Neural cell (in vitro differentiated cells): ENCODE results near the gene CDCP1. TPM values are rescaled to one million over a fixed set of nuclear protein-coding genes. Genes with fewer than 3 reads are reported as not detected.

Experiments
- H2AFZ ChIP-seq: fragments of 200-600, 300-800 bp; sonication (generic), shearing (Covaris generic); 2 replicates; pipeline ENCODE4 v1.6.0; 2014; ENCODE audit warnings: low read depth, mild to moderate bottlenecking, antibody characterized with exemption, low read length, moderate library complexity
- H3F3A ChIP-seq: fragments of 200-600 bp; shearing (Covaris generic); 2 replicates; pipeline ENCODE4 v1.6.1; 2016; ENCODE audit warnings: mild to moderate bottlenecking, moderate library complexity, mixed read lengths, antibody characterized with exemption, low read length; ENCODE audit not compliant: insufficient read depth, poor library complexity, severe bottlenecking
- H3K27ac ChIP-seq: fragments of 200-600, 300-800 bp; sonication (generic), shearing (Covaris generic); 2 replicates; pipeline ENCODE4 v1.5.1; 2014; ENCODE audit warnings: mild to moderate bottlenecking, low read length, moderate library complexity
- H3K27me3 ChIP-seq: fragments of 300-800, 200-600 bp; sonication (generic), shearing (Covaris generic); 2 replicates; pipeline ENCODE4 v1.6.0; 2014; ENCODE audit warnings: mild to moderate bottlenecking, low read depth, low read length, moderate library complexity; ENCODE audit not compliant: insufficient read depth
- H3K36me3 ChIP-seq: fragments of 300-800, 200-600 bp; sonication (generic), shearing (Covaris generic); 2 replicates; pipeline ENCODE4 v1.5.1; 2014; ENCODE audit warnings: mild to moderate bottlenecking, antibody characterized with exemption, low read length, moderate library complexity; ENCODE audit not compliant: insufficient read depth
- H3K4me2 ChIP-seq: fragments of 300-800, 200-600 bp; sonication (generic), shearing (Covaris generic); 2 replicates; pipeline ENCODE4 v1.6.0; 2014; ENCODE audit warnings: mild to moderate bottlenecking, low read length
- H3K4me3 ChIP-seq: fragments of 300-800, 200-600 bp; sonication (generic), shearing (Covaris generic); 2 replicates; pipeline ENCODE4 v1.5.1; 2014; ENCODE audit warnings: mild to moderate bottlenecking, low read length, moderate library complexity
- H3K79me2 ChIP-seq: fragments of 200-600 bp; shearing (Covaris generic); replicated peaks from 2 replicates; pipeline ENCODE4 v1.6.0; 2014; ENCODE audit warnings: mild to moderate bottlenecking, low read length, moderate library complexity; ENCODE audit not compliant: insufficient read depth
- H3K9ac ChIP-seq: fragments of 300-800, 200-600 bp; sonication (generic), shearing (Covaris generic); 2 replicates; pipeline ENCODE4 v1.6.1; 2016; ENCODE audit warnings: mild to moderate bottlenecking, low read length, mixed read lengths
- H3K9me2 ChIP-seq: fragments of 200-600 bp; shearing (Covaris generic); 2 replicates; pipeline ENCODE4 v1.6.1; 2016; ENCODE audit warnings: mild to moderate bottlenecking, low read length, mixed read lengths; ENCODE audit not compliant: insufficient read depth
- H3K9me3 ChIP-seq: fragments of 200-600, 300-800 bp; sonication (generic), shearing (Covaris generic); 2 replicates; pipeline ENCODE4 v1.6.1; 2016; ENCODE audit warnings: mild to moderate bottlenecking, mixed run types, low read length, moderate library complexity, mixed read lengths
- H4K20me1 ChIP-seq: fragments of 200-600 bp; shearing (Covaris generic); 2 replicates; pipeline ENCODE4 v1.6.1; 2016; ENCODE audit warnings: mild to moderate bottlenecking, mixed run types; ENCODE audit not compliant: insufficient read depth
- EP300 ChIP-seq: fragments of 450-650 bp; conservative IDR thresholded peaks from 2 replicates; pipeline ENCODE4 v1.6.1; 2014; ENCODE audit warnings: antibody characterized with exemption, mild to moderate bottlenecking, moderate library complexity; ENCODE audit not compliant: poor library complexity, severe bottlenecking
- EZH2 ChIP-seq: fragments of 200-600, 300-800 bp; shearing (Covaris generic), sonication (generic); IDR thresholded peaks from 2 replicates; pipeline ENCODE4 v1.6.1; 2014; ENCODE audit warnings: antibody characterized with exemption, low read length, borderline replicate concordance, mild to moderate bottlenecking; ENCODE audit not compliant: insufficient read depth, poor library complexity, severe bottlenecking
- MXI1 ChIP-seq: fragments of 450-650 bp; conservative IDR thresholded peaks from 2 replicates; pipeline ENCODE4 v1.6.1; 2014; ENCODE audit warnings: antibody characterized with exemption, mild to moderate bottlenecking; ENCODE audit not compliant: poor library complexity, severe bottlenecking
- POLR2AphosphoS5 ChIP-seq: IDR thresholded peaks from 2 replicates; pipeline ENCODE4 v1.6.1; 2012
- RAD21 ChIP-seq: fragments of 450-650 bp; conservative IDR thresholded peaks from 2 replicates; pipeline ENCODE4 v1.6.1; 2014; ENCODE audit warnings: antibody characterized with exemption, mild to moderate bottlenecking, moderate library complexity
- SMC3 ChIP-seq: fragments of 450-650 bp; conservative IDR thresholded peaks from 2 replicates; pipeline ENCODE4 v1.6.1; 2014; ENCODE audit warnings: antibody characterized with exemption, mild to moderate bottlenecking, moderate library complexity; ENCODE audit not compliant: poor library complexity
- TAF1 ChIP-seq: IDR thresholded peaks from 2 replicates; pipeline ENCODE4 v1.6.1; 2012; ENCODE audit warnings: low read depth
- polyA plus RNA-seq: library from polyadenylated mRNA; depleted of rRNA; stranded (reverse); fragments of >200 nt; gene quantifications from 2 replicates; pipeline ENCODE4 v1.2.3, GENCODE V29; 2014
- TF ChIP-seq, protein P1 (sequence below): fragments of 450-650 bp; IDR thresholded peaks from 2 replicates; pipeline ENCODE4 v1.5.1; 2014; ENCODE audit warnings: antibody characterized with exemption, mild to moderate bottlenecking, moderate library complexity; ENCODE audit not compliant: poor library complexity, severe bottlenecking
- TF ChIP-seq, protein P2 (sequence below): IDR thresholded peaks from 2 replicates; pipeline ENCODE4 v1.6.1; 2012; ENCODE audit warnings: borderline replicate concordance

The CDCP1 gene
- polyA plus RNA-seq, 1 donor from 2014 or later = not detected

DNA sequence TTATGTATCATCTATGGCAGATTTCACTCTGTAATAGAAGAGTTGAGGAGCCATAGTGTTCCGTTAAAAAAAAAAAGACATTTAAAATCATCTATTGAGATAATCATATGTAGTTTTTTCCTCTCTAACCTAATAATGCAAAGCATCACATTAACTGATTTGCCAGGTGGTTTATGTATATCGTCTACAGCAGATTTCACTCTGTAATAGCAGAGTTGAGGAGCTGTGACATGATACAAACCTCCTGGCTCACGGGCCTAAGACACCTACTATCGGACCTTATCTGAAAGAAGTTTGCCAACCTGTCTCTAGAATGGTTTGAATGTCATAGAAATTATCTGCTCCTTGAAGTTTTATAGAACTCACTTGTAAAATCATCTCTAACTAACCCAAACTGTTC, 29.8 kb downstream of the CDCP1 start:
- Histone ChIP-seq H3K4me3 (no peak overlapping the region), H4K20me1 (no peaks in the 10 kb centered on the region), H3K9me2 (no peaks in the 10 kb centered on the region), H3F3A (no peaks in the 10 kb centered on the region), H3K36me3 (no peaks in the 10 kb centered on the region), H2AFZ (no peak overlapping the region), H3K79me2 (no peaks in the 10 kb centered on the region), H3K27me3 (no peaks in the 10 kb centered on the region), H3K4me2 (no peak overlapping the region), H3K9ac (no peak overlapping the region), H3K9me3 (no peaks in the 10 kb centered on the region), H3K27ac (no peak overlapping the region)
- TF ChIP-seq EP300 = no peak

DNA sequence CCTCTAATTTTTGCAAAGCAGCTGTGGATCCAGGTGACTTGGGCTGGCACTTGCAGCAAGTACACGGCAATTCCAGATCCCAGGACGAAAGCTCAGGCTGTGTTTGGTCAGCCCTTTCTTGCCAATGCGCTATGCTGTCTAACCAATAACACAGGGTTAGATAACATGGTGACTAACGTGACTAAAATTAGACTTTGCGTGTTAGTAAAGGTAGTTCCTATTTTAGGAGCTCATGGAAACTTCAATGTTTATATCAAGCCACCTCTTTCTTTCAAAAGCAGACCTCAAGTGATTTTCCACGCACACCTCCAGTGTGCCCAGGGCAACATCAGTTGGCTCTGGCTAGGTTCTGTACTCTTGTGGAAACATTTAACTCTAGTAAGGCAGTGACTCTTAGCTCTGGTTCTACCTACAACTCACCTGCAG, 32.5 kb downstream of the CDCP1 start:
- Histone ChIP-seq H3K9ac (no peak overlapping the region), H3K9me3 (no peaks in the 10 kb centered on the region), H3K4me3 (no peak overlapping the region), H3K79me2 (no peaks in the 10 kb centered on the region), H3K9me2 (no peaks in the 10 kb centered on the region), H3K36me3 (no peaks in the 10 kb centered on the region), H3K27ac (no peak overlapping the region), H3K4me2 (no peak overlapping the region), H2AFZ (no peak overlapping the region), H3K27me3 (no peaks in the 10 kb centered on the region), H4K20me1 (no peaks in the 10 kb centered on the region), H3F3A (no peaks in the 10 kb centered on the region)
- TF ChIP-seq EZH2 = no peak
- TF ChIP-seq, protein P1, sequence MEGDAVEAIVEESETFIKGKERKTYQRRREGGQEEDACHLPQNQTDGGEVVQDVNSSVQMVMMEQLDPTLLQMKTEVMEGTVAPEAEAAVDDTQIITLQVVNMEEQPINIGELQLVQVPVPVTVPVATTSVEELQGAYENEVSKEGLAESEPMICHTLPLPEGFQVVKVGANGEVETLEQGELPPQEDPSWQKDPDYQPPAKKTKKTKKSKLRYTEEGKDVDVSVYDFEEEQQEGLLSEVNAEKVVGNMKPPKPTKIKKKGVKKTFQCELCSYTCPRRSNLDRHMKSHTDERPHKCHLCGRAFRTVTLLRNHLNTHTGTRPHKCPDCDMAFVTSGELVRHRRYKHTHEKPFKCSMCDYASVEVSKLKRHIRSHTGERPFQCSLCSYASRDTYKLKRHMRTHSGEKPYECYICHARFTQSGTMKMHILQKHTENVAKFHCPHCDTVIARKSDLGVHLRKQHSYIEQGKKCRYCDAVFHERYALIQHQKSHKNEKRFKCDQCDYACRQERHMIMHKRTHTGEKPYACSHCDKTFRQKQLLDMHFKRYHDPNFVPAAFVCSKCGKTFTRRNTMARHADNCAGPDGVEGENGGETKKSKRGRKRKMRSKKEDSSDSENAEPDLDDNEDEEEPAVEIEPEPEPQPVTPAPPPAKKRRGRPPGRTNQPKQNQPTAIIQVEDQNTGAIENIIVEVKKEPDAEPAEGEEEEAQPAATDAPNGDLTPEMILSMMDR = no peak
- TF ChIP-seq MXI1 = no peak

DNA sequence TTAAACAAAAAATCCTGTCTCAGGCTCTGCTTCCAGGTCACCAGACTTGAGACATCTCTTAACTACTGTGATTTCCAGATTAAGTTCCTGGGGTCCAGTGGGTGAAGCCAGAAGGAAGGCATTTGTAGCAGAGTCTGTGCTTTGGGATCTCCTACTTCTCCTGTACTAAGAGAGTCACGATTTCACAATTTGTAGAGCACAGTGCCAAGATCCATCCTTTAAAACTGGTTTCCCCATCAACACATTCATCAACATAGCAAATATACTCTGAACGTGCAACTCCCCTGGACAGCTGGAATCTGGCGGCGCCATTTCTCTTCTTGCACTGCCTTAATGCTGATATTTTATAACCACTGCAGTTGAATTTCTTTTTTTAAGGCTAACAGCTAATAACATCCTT, 33.2 kb downstream of the CDCP1 start:
- H3K36me3 ChIP-seq = no peaks in the 10 kb centered on the region
- no peak overlapping the region for H3K4me3 ChIP-seq
- H3K4me2 ChIP-seq = no peak overlapping the region
- H3F3A ChIP-seq = no peaks in the 10 kb centered on the region
- H4K20me1 ChIP-seq = no peaks in the 10 kb centered on the region
- H3K27me3 ChIP-seq = no peaks in the 10 kb centered on the region
- H3K9me2 ChIP-seq = no peaks in the 10 kb centered on the region
- H2AFZ ChIP-seq = no peak overlapping the region
- no peaks in the 10 kb centered on the region for H3K9me3 ChIP-seq
- H3K27ac ChIP-seq = no peak overlapping the region
- H3K79me2 ChIP-seq = no peaks in the 10 kb centered on the region
- TF ChIP-seq POLR2AphosphoS5 = no peak
- TF ChIP-seq, protein P2, sequence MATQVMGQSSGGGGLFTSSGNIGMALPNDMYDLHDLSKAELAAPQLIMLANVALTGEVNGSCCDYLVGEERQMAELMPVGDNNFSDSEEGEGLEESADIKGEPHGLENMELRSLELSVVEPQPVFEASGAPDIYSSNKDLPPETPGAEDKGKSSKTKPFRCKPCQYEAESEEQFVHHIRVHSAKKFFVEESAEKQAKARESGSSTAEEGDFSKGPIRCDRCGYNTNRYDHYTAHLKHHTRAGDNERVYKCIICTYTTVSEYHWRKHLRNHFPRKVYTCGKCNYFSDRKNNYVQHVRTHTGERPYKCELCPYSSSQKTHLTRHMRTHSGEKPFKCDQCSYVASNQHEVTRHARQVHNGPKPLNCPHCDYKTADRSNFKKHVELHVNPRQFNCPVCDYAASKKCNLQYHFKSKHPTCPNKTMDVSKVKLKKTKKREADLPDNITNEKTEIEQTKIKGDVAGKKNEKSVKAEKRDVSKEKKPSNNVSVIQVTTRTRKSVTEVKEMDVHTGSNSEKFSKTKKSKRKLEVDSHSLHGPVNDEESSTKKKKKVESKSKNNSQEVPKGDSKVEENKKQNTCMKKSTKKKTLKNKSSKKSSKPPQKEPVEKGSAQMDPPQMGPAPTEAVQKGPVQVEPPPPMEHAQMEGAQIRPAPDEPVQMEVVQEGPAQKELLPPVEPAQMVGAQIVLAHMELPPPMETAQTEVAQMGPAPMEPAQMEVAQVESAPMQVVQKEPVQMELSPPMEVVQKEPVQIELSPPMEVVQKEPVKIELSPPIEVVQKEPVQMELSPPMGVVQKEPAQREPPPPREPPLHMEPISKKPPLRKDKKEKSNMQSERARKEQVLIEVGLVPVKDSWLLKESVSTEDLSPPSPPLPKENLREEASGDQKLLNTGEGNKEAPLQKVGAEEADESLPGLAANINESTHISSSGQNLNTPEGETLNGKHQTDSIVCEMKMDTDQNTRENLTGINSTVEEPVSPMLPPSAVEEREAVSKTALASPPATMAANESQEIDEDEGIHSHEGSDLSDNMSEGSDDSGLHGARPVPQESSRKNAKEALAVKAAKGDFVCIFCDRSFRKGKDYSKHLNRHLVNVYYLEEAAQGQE = no peak
- TF ChIP-seq RAD21 = no peak
- TF ChIP-seq SMC3 = no peak
- TF ChIP-seq EP300 = no peak
- TF ChIP-seq EZH2 = no peak
- no peak for TF ChIP-seq TAF1
- TF ChIP-seq, protein P1 = no peak
- no peak for TF ChIP-seq MXI1
- no peak overlapping the region for H3K9ac ChIP-seq
